Adipocyte (in vitro differentiated cells): Measurements from ENCODE around the gene DIP2B.

Source experiments
- DNase-seq: peaks from one replicate; pipeline ENCODE4 v3.0.0-alpha.2; 2015; ENCODE audit warnings: low read depth
- H3K27me3 ChIP-seq: replicated peaks from 2 replicates; pipeline ENCODE4 v1.7.0; 2013; ENCODE audit warnings: mild to moderate bottlenecking, low read length, moderate library complexity; ENCODE audit not compliant: control insufficient read depth, insufficient read depth
- H3K36me3 ChIP-seq: 2 replicates; pipeline ENCODE4 v1.7.0; 2013; ENCODE audit warnings: low read length, mild to moderate bottlenecking, moderate library complexity; ENCODE audit not compliant: control insufficient read depth, insufficient read depth, severe bottlenecking
- H3K4me1 ChIP-seq: 2 replicates; pipeline ENCODE4 v1.7.0; 2013; ENCODE audit warnings: mild to moderate bottlenecking, low read length, moderate library complexity; ENCODE audit not compliant: control insufficient read depth, insufficient read depth
- H3K4me3 ChIP-seq: 2 replicates; pipeline ENCODE4 v1.7.0; 2013; ENCODE audit warnings: mild to moderate bottlenecking, low read length, moderate library complexity
- H3K9ac ChIP-seq: 2 replicates; pipeline ENCODE4 v1.7.0; 2013; ENCODE audit warnings: mild to moderate bottlenecking, low read length, moderate library complexity
- H3K9me3 ChIP-seq: 2 replicates; pipeline ENCODE4 v1.7.0; 2013; ENCODE audit warnings: mild to moderate bottlenecking, low read length, moderate library complexity; ENCODE audit not compliant: control insufficient read depth

The DIP2B gene

GRCh38 chr12:50615145-50615906, 110.5 kb downstream of the DIP2B start:
- Histone ChIP-seq H3K9me3 (no peaks in the 10 kb centered on the region), H3K27me3 (no peaks in the 10 kb centered on the region), H3K4me3 (no peak overlapping the region), H3K36me3 (no peaks in the 10 kb centered on the region), H3K4me1 (peaks cover 22% of the 10 kb centered on the region), H3K9ac (no peak overlapping the region)
- no peak for DNase-seq

GRCh38 chr12:50615907-50616296, 111.1 kb downstream of the DIP2B start:
- peak; percentile 65 for DNase-seq
- Histone ChIP-seq H3K27me3 (no peaks in the 10 kb centered on the region), H3K4me3 (no peak overlapping the region), H3K9me3 (no peaks in the 10 kb centered on the region), H3K9ac (no peak overlapping the region), H3K4me1 (peaks cover 25% of the 10 kb centered on the region), H3K36me3 (no peaks in the 10 kb centered on the region)

- Histone ChIP-seq H3K36me3 (no peaks in the 10 kb centered on the region), H3K4me3 (no peak overlapping the region), H3K4me1 (peaks cover 29% of the 10 kb centered on the region), H3K9ac (no peak overlapping the region), H3K9me3 (no peaks in the 10 kb centered on the region), H3K27me3 (no peaks in the 10 kb centered on the region)
- no peak for DNase-seq
Observed at GRCh38 chr12:50617657-50618056, 112.9 kb downstream of the DIP2B start.

- no peak for DNase-seq
- no peaks in the 10 kb centered on the region for H3K36me3 ChIP-seq
- H3K9me3 ChIP-seq, result no peaks in the 10 kb centered on the region
- no peak overlapping the region for H3K4me3 ChIP-seq
- H3K9ac ChIP-seq, result no peak overlapping the region
- peaks cover 29% of the 10 kb centered on the region for H3K4me1 ChIP-seq
- H3K27me3 ChIP-seq, result no peaks in the 10 kb centered on the region
Observed at GRCh38 chr12:50618864-50619609, 114.3 kb downstream of the DIP2B start.

- Histone ChIP-seq H3K9me3 (no peaks in the 10 kb centered on the region), H3K4me3 (no peak overlapping the region), H3K9ac (no peak overlapping the region), H3K36me3 (no peaks in the 10 kb centered on the region), H3K4me1 (peaks cover 27% of the 10 kb centered on the region), H3K27me3 (no peaks in the 10 kb centered on the region)
- DNase-seq, result no peak
Observed at GRCh38 chr12:50619610-50619958, 114.8 kb downstream of the DIP2B start.

- H3K27me3 ChIP-seq, result no peaks in the 10 kb centered on the region
- H3K4me3 ChIP-seq, result no peak overlapping the region
- peak; percentile 91 for DNase-seq
- H3K36me3 ChIP-seq, result no peaks in the 10 kb centered on the region
- H3K9me3 ChIP-seq, result no peaks in the 10 kb centered on the region
- peaks cover 27% of the 10 kb centered on the region for H3K4me1 ChIP-seq
- H3K9ac ChIP-seq, result no peak overlapping the region
Observed at GRCh38 chr12:50620109-50620977, 115.6 kb downstream of the DIP2B start.

- DNase-seq, result no peak
- peaks cover 27% of the 10 kb centered on the region for H3K4me1 ChIP-seq
- no peaks in the 10 kb centered on the region for H3K9me3 ChIP-seq
- no peaks in the 10 kb centered on the region for H3K27me3 ChIP-seq
- no peaks in the 10 kb centered on the region for H3K36me3 ChIP-seq
- no peak overlapping the region for H3K4me3 ChIP-seq
- H3K9ac ChIP-seq, result no peak overlapping the region
Observed at GRCh38 chr12:50620978-50621360, 116.2 kb downstream of the DIP2B start.

GRCh38 chr12:50621399-50622300, 116.9 kb downstream of the DIP2B start:
- Histone ChIP-seq H3K27me3 (no peaks in the 10 kb centered on the region), H3K36me3 (no peaks in the 10 kb centered on the region), H3K4me3 (no peak overlapping the region), H3K4me1 (peaks cover 27% of the 10 kb centered on the region), H3K9ac (no peak overlapping the region), H3K9me3 (no peaks in the 10 kb centered on the region)
- no peak for DNase-seq

- Histone ChIP-seq H3K36me3 (peaks cover 4% of the 10 kb centered on the region), H3K4me3 (no peak overlapping the region)
Observed at GRCh38 chr12:50625029-50625925, 120.5 kb downstream of the DIP2B start.

GRCh38 chr12:50626026-50626425, 121.2 kb downstream of the DIP2B start:
- Histone ChIP-seq H3K4me3 (no peak overlapping the region), H3K9ac (no peak overlapping the region), H3K9me3 (no peaks in the 10 kb centered on the region), H3K36me3 (peaks cover 4% of the 10 kb centered on the region), H3K27me3 (no peaks in the 10 kb centered on the region), H3K4me1 (peaks cover 10% of the 10 kb centered on the region)
- DNase-seq, result no peak

More at GRCh38 chr12:50625029-50625925, 120.5 kb downstream of the DIP2B start:
- Histone ChIP-seq H3K27me3 (no peaks in the 10 kb centered on the region), H3K9ac (no peak overlapping the region), H3K9me3 (no peaks in the 10 kb centered on the region), H3K4me1 (peaks cover 18% of the 10 kb centered on the region)
- DNase-seq, result no peak
